HL-60/S4 treated with phorbol 12-myristate 13-acetate at 8.2 ng/mL for 4 days and 3 days (cell line): ENCODE results near the gene ALDH1B1.
"Not testable (repeated sequence)": the region's sequence is repeated elsewhere in the genome, so short reads cannot be mapped to it uniquely, and the experiment has no call there.

Experiments
- in situ Hi-C: fragments of 300-500 bp; cut with MboI; formaldehyde crosslinking; loops from 2 replicates; pipeline ENCODE4 v1.15.0; 2022; ENCODE audit warnings: low sequenced_read_pairs

Gene ALDH1B1

DNA sequence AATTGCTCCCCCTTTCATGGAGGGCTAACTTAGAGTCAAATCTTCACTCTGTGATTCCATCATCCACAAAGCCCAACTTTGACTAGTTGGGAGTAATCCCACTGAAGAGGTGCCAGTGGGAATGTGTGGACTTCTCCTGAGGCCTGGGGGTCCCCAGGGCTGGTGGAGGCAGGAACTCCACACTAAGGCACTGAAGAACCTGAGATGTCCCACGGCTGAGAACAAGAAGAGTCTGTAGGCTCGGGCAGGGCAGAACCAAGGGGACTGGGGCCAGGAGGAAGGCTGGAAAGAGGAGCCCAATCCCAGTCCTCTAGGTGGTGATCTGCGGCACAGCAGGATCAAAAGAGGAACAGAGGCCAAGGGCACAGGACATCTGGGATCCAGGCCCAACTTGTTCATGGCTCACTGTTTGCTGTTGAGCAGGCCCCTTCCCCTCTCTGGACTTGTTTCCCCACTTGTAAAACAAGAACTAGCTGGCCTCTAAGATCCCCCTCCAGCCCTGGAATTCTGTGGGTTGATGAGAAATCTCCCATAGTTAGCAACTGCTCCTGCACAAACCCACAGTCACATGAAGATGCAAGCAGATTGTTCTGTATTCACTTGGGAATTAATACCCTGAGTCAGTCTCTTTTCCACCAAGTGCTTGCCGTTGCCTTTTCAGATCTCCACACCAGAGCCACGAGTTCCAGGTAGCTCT is 32.7 kb upstream of the ALDH1B1 start:
- in situ Hi-C loops = loop anchor here (10.0 to 25.0 kb wide), 6 partner anchors 223 to 898 kb away; partner anchors contain the start of genes FBXO10, TOMM5 and ZBTB5

DNA sequence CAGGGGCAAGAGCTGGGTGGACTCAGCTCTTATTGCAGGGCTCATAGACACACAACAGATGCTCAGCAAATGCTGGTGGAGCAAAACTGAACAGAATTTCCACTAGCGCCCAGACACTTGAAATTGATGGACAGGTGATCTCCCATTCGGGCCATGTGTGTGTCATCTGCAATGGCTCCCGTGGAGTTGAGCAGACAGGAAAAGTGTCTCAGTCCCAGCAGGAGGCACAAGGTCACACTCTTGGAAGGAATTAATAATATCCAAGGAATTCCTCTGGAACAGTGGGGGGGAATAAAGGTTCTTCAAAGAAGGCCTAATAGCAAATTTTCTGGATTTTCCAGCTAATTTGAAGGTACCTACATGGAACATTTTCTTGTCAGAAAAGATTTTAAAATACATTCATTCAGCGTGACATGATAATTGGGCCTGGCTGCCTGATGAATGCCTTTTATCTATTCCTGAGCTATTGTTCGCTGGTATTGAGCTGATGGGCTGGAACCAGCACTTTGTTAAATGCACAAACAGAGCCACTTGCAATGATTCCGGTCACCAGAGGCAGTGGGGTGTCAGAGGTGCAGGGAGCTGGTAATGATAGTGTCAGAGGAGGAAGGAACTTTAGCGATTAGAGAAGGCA is 31.5 kb upstream of the ALDH1B1 start:
- in situ Hi-C loops = loop anchor here (10.0 to 25.0 kb wide), 6 partner anchors 224 to 899 kb away; partner anchors contain the start of genes FBXO10, TOMM5 and ZBTB5

DNA sequence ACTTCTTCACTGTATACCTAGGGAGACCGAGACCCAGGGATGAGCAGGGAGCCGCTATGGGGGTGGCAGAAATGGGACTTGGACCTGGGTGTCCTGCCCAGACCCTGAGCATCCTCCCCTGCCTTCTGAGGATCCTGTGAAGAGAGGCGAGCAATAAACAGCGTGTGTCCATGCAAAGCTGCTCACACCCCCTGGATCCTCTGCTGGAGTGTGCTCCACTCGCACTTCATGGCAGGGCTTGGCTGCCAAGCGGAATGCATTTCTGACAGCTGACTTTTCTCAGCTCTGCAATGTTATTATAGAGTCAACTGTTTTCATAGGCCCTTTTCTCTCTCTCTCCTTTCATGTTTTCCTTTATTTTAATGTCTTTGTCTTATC is 31.0 kb upstream of the ALDH1B1 start:
- in situ Hi-C loops = loop anchor here (10.0 to 25.0 kb wide), 6 partner anchors 224 to 899 kb away; partner anchors contain the start of genes FBXO10, TOMM5 and ZBTB5

DNA sequence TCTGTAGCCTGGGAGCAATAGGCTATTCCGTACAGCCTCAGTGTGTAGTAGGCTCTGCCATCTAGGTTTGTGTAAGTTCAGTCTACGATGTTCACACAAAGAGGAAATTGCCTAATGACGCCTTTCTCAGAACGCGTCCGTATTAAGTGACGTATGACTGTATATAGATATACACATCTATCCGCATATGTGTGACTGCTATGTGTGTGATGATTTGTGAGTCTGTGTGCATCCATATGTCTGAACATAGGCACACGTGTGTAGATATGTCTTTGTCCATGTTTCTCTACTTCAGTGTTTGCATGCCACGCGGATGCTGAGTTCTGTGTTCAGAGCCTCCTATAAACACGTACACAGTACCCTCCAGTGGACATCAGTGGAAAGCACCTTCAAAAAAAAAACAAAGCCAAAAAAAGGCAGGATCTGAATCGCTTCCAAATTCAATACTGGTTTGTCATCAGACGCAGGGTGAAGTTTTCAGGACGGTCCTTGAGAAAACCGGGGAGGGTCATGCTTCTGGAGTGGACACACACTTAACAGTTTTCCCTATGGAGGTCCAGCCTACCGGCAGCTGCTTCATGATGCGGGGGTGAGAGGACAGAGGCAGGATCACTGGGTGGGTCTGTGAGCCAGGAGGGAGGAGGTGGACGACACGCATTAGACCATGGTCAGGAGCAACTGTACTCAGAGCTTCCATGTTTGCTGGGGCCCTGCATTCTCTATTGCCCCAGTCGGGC is 29.5 kb upstream of the ALDH1B1 start:
- in situ Hi-C loops = loop anchor here (10.0 to 25.0 kb wide), 6 partner anchors 226 to 901 kb away; partner anchors contain the start of genes FBXO10, TOMM5 and ZBTB5

DNA sequence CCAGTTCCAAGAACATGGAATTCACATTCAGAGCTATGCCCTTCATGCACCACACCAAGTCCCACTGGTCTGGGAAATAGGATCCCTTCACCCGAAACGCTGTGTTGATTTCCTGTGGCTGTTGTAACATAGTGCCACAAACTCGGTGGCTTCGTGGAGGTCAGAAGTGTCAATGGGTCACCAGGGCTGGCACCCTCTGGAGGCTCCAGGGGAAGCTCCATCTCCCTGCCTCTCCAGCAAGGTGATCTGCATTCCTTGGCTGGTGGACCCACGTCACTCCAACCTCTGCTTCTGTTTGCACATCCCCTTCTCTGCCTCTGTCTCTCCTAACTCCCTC is 28.9 kb upstream of the ALDH1B1 start:
- in situ Hi-C loops = loop anchor here (10.0 to 25.0 kb wide), 6 partner anchors 226 to 901 kb away; partner anchors contain the start of genes FBXO10, TOMM5 and ZBTB5

DNA sequence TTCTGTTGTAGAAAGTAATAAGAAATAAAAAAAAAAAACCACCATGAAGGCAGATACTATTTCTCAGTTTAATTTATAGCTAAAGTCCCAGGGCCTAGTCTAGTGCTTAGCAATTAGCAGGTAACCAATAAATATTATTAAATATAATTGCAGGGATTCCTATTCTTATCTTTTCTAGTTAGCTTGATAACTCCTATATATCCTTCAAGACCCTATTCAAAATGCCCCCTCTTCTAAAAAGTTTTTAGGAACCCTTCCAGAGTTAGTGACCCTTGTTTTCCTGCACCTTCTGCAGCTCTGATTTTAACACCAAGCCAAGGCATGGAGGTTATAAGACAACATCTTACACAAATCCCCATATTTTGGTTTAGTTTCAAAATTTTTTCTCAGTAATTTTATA is 24.6 kb upstream of the ALDH1B1 start:
- in situ Hi-C loops = loop anchor here (10.0 to 25.0 kb wide), 6 partner anchors 231 to 906 kb away; partner anchors contain the start of genes FBXO10, TOMM5 and ZBTB5

DNA sequence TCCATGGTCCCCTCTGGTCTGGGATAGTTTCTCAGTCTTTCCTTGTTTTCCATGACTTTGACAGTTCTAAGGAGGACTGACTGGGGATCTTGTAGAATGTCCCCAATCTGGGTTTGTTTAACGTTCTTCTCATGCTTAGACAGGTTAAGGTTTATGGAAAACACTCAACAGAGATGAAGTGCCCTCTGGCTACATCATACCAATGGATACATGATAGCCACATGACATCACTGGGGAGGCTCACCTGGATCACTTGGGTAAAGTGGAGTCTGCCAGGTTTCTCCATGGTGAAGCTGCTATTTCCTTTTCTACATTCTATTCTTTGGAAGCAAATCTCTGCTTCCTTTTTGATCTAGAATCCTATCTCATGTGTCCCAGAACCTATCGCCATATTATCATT is 23.8 kb upstream of the ALDH1B1 start:
- in situ Hi-C loops = loop anchor here (10.0 to 25.0 kb wide), 6 partner anchors 231 to 906 kb away; partner anchors contain the start of genes FBXO10, TOMM5 and ZBTB5

DNA sequence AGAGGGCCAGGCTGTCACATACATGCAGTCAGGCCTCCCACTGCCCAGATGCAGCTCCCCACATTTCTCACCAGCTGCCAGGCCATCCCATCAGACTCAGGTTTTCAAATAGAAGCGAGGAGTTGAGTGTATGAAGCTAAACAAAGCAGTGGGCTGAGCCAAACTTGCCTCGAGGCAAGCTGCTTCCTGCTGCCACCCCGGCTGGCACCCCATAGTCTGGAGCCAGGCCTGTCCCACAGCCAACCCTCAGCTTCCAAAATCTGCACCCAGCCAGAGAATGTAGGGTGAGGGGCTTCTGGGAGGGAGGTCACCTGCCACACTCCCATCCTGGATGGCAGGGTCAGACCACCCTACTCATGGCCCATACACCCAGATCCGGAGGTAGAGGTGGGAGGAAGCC is 22.3 kb upstream of the ALDH1B1 start:
- in situ Hi-C loops = loop anchor here (25.0 kb wide), 5 partner anchors 233 to 908 kb away; partner anchors contain the start of genes FBXO10, TOMM5 and ZBTB5

DNA sequence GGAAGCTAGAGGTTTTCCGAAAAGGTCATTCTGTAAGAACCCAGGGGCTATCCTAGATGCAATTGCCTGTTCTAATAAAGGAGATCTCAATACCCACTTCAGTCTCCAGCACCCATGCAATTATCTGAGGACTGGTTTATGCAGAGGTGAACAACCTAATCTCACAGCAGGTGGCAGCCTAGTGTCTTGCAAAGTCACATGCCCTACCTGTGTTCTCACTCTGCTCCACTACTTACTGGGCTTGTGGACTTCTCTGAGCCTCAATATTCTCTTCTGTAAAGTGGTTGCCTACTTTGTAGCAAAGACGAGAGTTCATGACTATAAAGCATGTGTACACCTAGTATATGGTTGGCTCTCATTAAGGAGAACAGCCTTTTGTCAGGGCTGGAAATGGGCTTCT is 21.0 kb upstream of the ALDH1B1 start:
- in situ Hi-C loops = loop anchor here (25.0 kb wide), 5 partner anchors 234 to 909 kb away; partner anchors contain the start of genes FBXO10, TOMM5 and ZBTB5

DNA sequence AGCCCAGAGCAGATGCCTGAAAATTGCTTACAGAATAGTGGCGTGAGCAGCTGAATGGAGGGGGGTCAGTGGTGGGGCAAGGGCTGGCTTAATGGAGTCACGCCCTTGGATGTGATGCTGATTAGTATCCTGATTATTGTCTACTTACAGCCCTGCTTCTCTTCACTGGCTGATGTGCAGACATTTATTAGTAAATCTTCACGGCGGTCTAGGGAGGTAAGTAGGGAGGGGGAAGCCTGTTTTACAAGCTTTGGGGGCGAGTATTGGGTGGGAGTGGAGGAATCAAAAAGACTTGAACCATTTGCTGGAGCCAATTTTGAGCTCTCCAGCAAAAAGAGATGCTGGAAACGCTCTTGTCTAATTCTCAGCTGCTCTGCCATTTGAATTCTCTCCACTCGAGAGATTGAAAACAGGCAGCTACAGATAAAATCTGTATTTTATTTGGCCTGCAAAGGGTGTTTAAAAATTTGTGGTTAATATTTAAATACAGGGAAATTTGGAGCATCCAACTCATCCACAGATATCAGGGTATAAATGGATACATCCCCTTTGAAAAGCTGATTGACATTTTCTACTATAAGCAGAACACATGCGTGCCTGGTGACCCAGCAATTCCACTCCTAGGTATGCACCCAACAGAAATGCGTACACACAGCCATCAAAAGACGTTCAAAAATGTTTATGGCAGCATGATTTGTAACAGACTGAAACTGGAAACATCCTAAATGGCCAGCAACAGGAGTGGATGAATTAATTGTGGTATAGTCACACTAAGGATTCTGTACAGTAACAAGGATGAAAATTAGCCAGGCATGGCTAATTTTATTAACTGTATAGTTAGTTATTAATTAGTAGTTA is 19.5 kb upstream of the ALDH1B1 start:
- in situ Hi-C loops = loop anchor here (25.0 kb wide), 5 partner anchors 236 to 911 kb away; partner anchors contain the start of genes FBXO10, TOMM5 and ZBTB5

DNA sequence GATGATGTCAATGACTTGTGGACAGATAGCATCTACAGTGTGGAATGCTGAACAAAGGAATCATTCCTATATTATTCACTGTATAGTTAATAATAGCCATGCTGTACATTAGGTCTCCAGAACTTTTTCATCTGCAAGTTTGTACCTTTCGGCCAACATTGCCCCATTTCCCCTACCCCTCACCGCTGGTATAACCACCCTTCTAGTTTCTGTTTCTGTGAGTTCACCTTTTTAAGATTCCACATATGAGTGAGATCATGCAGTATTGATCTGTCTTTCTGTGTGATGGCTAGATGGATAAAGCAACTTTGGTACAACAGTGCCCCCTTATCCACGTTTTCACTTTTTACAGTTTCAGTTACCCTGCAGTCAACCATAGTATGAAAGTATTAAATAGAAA is 18.8 kb upstream of the ALDH1B1 start:
- in situ Hi-C loops = loop anchor here (25.0 kb wide), 5 partner anchors 236 to 911 kb away; partner anchors contain the start of genes FBXO10, TOMM5 and ZBTB5

DNA sequence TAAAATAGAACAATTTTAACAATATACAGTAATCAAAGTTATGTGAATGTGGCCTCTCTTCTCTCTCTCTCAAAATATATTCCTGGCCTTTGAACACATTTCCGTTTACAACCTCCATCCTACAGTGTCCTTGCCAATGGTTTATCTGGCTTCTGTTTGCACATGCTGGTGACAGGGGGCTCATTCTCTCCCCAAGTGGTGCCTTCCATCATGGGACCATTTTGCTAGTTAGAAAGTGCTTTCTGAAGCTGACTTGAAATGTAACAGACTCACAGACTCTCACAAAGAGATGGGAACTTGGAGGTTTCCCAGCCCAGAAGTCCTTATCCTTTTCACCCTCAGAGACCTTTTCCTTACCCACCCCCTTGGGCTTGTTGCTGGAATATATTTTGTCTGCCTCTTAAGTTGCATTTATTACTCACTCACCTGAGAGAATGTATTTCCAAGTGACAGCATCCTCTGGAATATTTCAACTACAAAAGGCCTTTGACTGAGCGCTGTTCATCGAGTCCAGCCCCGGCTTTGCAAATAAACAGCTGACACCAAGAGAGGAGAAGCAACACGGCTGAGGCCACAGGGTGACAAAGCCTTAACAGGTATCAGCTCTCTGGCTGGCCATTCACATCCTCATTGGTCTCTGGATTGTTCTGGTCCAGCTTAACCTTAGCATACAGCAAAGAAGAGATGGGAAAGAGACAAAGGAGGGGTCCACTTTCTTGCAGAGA is 17.5 kb upstream of the ALDH1B1 start:
- in situ Hi-C loops = loop anchor here (25.0 kb wide), 5 partner anchors 238 to 913 kb away; partner anchors contain the start of genes FBXO10, TOMM5 and ZBTB5

DNA sequence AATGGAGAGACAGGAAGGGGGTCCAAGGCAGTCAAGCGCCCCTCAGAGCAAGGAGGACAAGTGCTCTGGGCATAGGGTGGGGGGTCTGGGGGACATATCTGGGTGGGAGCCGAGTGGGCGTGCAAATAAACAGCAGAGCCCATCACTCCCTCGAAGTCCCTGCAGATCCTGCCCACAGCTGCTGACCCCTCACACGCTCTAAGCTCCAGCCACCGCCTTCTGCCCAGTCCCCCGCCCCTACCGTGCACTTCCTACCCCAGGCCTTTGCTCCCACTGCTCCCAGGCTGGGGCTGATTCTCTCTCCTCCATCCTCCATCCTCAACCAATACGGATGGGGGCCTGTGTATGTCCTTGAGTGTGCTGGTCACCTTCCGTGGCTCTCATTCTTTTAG is 16.9 kb upstream of the ALDH1B1 start:
- in situ Hi-C loops = no loop called here

DNA sequence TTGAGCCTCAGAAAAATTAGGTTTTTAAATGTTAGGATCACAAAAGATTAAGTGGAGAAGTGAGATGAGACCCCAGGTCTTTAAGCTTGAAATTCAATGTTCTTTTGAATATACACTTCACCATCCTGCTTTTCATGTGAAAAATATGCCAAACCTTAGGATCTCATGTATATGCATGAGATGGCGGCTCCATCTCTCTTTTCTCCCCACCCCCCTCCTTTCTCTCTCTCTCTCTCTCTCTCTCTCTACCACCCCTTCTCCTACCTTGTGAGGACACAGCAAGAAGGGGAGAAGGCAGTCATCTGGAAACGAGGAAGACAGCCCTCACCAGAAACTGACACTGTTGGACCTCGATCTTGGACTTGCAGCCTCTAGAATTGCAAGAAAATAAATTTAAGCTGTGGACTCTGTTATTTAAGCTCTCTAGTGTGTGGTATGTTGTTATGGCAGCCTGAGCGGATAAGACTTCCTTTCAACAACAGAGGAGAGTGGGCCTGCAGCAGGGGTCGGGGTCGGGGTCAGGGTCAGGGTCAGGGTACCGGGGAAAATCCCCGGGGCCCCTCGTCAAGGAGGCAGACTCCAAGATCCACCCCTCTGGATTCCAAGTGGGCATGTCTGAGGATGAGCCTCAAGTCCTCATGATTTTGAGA is 16.4 kb upstream of the ALDH1B1 start:
- in situ Hi-C loops = no loop called here

DNA sequence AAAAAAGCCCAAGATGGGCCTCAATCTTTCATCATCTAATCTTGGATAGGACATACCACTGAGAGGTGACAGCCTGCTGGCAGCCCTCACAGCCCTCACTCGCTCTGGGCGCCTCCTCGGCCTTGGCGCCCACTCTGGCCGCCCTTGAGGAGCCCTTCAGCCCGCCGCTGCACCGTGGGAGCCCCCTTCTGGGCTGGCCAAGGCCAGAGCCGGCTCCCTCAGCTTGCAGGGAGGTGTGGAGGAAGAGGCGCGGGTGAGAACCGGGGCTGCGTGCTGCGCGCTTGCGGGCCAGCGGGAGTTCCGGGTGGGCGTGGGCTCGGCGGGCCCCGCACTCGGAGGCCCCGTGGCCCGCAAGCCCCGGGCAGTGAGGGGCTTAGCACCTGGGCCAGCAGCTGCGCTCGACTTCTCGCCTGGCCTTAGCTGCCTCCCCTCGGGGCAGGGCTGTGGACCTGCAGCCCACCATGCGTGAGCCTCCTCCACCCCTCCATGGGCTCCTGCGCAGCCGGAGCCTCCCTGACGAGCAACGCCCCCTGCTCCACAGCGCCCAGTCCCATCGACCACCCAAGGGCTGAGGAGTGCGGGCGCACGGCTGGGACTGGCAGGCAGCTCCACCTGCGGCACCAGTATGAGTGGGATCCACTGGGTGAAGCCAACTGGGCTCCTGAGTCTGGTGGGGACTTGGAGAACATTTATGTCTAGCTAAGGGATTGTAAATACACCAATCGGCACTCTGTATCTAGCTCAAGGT is 15.0 kb upstream of the ALDH1B1 start:
- in situ Hi-C loops = not testable (repeated sequence)

DNA sequence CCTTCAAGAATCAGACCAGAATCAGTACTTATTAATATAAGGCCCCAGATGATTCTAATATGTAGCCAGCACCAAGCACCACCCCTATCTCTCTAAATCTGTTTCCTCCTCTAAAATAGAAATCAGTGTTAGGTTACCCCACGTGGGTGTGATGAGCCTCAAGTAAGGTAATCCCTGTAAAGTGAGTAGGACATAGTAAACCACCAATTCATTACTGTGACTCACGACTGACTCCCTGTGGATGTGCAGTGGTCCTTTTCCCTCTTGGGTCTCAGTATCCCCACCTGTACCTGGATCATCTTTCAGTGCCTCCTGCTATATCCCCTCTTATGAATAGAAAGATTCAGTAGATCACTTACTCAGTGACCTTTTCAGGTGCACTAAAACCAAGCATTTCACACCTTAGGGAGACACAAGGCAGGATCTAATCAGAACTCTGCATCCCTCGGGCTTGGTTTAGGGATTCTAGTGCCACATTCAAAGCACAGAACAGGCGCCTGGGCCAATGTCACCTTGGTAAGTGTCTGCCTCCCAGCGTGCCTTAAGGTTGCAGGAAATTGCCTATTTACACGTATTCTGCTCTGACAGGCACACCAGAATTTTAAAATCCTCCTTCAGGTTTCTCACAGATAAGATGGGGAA is 12.2 kb upstream of the ALDH1B1 start:
- in situ Hi-C loops = no loop called here

DNA sequence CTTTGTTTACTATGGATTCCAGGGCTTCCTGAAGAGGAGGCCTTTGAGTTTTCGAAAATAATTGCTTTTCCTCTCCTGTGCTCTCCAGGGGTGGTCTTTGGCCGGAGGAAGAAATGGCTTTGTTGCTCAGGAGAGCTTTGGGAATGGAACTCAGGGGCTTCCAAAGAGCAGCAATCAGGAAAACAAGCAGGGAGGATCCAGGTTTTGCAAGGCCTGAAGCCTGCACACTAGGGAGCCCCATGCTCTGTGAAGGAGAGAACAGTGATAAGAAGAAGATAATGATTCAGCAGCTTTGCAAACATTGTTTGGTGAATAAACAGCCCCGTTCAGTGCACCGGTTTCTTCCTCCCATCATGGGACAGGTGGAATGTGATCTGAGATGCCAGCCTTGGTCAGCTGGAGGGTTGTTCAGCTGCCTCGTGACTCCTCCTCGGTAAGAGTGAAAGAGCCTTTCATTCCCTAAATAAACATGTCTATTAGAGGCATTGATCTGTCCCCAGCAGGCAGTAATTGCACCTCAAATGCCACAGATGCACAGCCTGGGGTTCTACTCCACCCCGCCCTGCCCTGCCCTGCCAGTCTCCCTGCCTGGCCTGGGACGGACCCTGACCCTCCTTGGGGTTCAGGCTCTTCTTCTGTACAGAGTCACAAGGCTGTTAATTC is 11.5 kb upstream of the ALDH1B1 start:
- in situ Hi-C loops = no loop called here
